ENCODE measurements around the gene CPLX4.

The CPLX4 gene

GRCh38 chr18:59305295-59305694 lies 13.2 kb downstream of the CPLX4 start:
- DNase-seq: no peak

GRCh38 chr18:59303656-59304195 lies 14.7 kb downstream of the CPLX4 start:
- no peak for DNase-seq

- no peak for DNase-seq
Measured at GRCh38 chr18:59303006-59303405, 15.4 kb downstream of the CPLX4 start.

GRCh38 chr18:59301929-59302328 lies 16.5 kb downstream of the CPLX4 start:
- DNase-seq: no peak

- no peak for DNase-seq
Measured at GRCh38 chr18:59300676-59301285, 17.7 kb downstream of the CPLX4 start.

- no peak for DNase-seq
Measured at GRCh38 chr18:59298871-59299270, 19.6 kb downstream of the CPLX4 start.

GRCh38 chr18:59293317-59293716 lies 25.1 kb downstream of the CPLX4 start:
- no peak for DNase-seq

GRCh38 chr18:59286341-59286740 lies 32.1 kb downstream of the CPLX4 start:
- DNase-seq: no peak

GRCh38 chr18:59282341-59282740 lies 36.1 kb downstream of the CPLX4 start:
- no peak for DNase-seq

GRCh38 chr18:59279722-59280121 lies 38.7 kb downstream of the CPLX4 start:
- no peak for DNase-seq

- no peak for DNase-seq
Measured at GRCh38 chr18:59279193-59279592, 39.3 kb downstream of the CPLX4 start.

GRCh38 chr18:59278793-59279192 lies 39.7 kb downstream of the CPLX4 start:
- DNase-seq: no peak

GRCh38 chr18:59276047-59276446 lies 42.4 kb downstream of the CPLX4 start:
- DNase-seq: no peak

- no peak for DNase-seq
Measured at GRCh38 chr18:59275406-59275949, 43.0 kb downstream of the CPLX4 start.

- DNase-seq: no peak
Measured at GRCh38 chr18:59274533-59274928, 43.9 kb downstream of the CPLX4 start.

GRCh38 chr18:59273759-59274532 lies 44.5 kb downstream of the CPLX4 start:
- DNase-seq: no peak

- DNase-seq: no peak
Measured at GRCh38 chr18:59272891-59273758, 45.3 kb downstream of the CPLX4 start, which contains the start of gene RAX. RAX (minus strand) TSS chr18:59273454; CDS start chr18:59273206, 248 bp downstream.

GRCh38 chr18:59272221-59272888 lies 46.1 kb downstream of the CPLX4 start:
- DNase-seq: no peak

- DNase-seq: no peak
Measured at GRCh38 chr18:59271606-59272220, 46.7 kb downstream of the CPLX4 start.

- no peak for DNase-seq
Measured at GRCh38 chr18:59270689-59271257, 47.7 kb downstream of the CPLX4 start.

GRCh38 chr18:59269563-59270119 lies 48.8 kb downstream of the CPLX4 start:
- no peak for DNase-seq

All from GF-D8 (cell line).